ENCODE measurements around the gene CHP1. TPM values are rescaled to one million over a fixed set of nuclear protein-coding genes. Genes with fewer than 3 reads are reported as not detected.

CHP1 gene
- 89.6 and 114 TPM in 2 replicates for total RNA-seq (ENCODE audit: low replicate concordance)
- long read RNA-seq, transcript CHP1-201 (7 exons, 3,329 nt), result major isoform, 5 of 14 reads
- long read RNA-seq, partial matches to known transcripts, result 0 of 14 reads
- long read RNA-seq, other reads (novel, unspliced or antisense), result 9 of 14 reads

DNA sequence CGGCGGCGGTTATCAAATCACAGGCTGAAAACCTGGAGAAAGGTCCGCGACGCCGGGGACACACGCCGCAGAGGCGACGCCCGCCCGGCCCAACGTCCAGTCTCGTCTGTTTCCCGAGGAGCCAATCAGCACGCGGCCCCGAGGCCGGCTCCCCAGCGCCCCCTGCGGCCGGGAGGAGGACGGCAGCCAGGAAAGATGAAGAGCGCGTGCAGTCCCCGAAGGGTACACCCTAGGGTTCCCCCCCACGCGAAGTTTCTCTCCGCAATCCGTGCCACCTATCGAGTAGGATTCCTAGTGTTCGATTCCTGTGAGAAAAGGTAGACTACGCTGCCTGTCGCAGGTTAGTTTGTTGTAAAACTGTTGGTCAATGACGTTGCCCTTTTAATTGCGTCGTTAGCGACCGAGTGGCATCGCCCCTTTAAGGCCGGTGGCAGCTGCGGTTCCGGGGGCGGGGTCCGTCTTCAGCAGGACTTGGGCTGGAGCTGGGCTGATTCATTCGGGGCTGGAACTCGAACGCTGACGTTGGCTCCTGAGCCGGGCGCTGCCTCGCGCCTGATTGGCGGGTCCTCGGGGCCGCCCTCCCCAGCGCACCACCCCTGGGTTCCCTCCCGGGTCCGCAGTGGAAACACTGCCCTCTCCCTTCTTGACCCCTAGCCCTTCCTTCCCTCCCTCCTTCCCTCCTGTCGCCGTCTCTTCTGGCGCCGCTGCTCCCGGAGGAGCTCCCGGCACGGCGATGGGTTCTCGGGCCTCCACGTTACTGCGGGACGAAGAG is at the start of gene CHP1, which contains the start of gene EXD1:
TSS of gene CHP1 (plus strand) at position 619 of the 772 bp plus-strand sequence. CDS start at position 734, 115 bp downstream.
TSS of gene EXD1 (minus strand) at position 108 of the 772 bp plus-strand sequence. CDS start 4,182 bp downstream, outside the sequence.
- Mint-ChIP-seq H3K4me3 (peak within 1 kb of the TSS; percentile 93), H3K4me1 (ENCODE audit: unreplicated experiment) (peaks cover 13% of the 10 kb centered on the region), H3K9me3 (no peaks in the 10 kb centered on the region), H3K36me3 (no peaks in the 10 kb centered on the region), H3K27me3 (peaks cover 4% of the 10 kb centered on the region), H3K27ac (peak within 1 kb of the TSS; percentile 94)
- peak; percentile 95 for DNase-seq (ENCODE audit: extremely low spot score, unreplicated experiment)
- TF ChIP-seq, protein P1, sequence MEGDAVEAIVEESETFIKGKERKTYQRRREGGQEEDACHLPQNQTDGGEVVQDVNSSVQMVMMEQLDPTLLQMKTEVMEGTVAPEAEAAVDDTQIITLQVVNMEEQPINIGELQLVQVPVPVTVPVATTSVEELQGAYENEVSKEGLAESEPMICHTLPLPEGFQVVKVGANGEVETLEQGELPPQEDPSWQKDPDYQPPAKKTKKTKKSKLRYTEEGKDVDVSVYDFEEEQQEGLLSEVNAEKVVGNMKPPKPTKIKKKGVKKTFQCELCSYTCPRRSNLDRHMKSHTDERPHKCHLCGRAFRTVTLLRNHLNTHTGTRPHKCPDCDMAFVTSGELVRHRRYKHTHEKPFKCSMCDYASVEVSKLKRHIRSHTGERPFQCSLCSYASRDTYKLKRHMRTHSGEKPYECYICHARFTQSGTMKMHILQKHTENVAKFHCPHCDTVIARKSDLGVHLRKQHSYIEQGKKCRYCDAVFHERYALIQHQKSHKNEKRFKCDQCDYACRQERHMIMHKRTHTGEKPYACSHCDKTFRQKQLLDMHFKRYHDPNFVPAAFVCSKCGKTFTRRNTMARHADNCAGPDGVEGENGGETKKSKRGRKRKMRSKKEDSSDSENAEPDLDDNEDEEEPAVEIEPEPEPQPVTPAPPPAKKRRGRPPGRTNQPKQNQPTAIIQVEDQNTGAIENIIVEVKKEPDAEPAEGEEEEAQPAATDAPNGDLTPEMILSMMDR (conservative IDR thresholded peaks at IDR 0.05), result peak; percentile 99

DNA sequence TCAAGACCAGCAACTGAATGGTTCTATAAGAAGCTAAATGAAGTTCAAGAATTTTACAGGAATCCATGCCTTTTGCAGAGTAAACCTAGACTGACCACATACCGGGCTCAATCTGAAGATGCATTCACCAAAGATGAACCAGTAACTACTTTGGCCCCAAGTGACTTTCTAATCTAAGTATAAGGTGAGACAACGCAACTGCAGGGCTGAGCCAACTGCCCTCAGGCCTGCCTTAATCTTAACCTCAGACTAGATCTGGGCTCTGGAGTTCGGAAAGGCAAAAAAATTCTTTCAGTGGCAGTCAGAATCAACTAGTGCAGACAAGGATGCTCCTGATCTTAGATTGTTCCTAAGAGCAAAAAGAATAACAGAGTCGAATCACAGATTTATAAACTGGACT is 48.8 kb upstream of the CHP1 start:
- Mint-ChIP-seq H3K9me3 (no peaks in the 10 kb centered on the region), H3K4me3 (no peak overlapping the region), H3K36me3 (no peaks in the 10 kb centered on the region), H3K27me3 (peaks cover 3% of the 10 kb centered on the region), H3K4me1 (ENCODE audit: unreplicated experiment) (peaks cover 5% of the 10 kb centered on the region), H3K27ac (no peak overlapping the region)
- TF ChIP-seq, protein P1 (conservative IDR thresholded peaks at IDR 0.05), result no peak
- DNase-seq (ENCODE audit: extremely low spot score, unreplicated experiment), result no peak

DNA sequence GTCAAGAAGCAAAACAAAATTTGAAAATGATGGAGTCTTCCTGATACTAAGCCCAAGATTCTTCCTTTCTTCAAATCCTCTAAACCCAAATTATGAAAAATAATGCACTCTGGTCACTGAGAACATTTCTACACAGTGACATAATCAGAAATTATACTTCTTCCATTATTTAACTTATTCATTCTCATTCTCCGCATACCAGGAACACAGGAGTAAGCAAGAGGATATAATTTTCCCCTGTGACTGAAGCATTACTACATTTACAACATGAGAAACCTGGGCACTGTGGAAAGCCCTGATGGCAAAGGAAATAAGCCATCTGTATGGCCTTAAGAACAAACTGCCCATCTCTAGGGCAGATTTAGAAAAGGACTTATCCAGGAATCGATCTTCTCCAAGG is 47.5 kb upstream of the CHP1 start:
- DNase-seq (ENCODE audit: extremely low spot score, unreplicated experiment), result no peak
- H3K9me3 Mint-ChIP-seq, result no peaks in the 10 kb centered on the region
- no peak overlapping the region for H3K4me3 Mint-ChIP-seq
- H3K27ac Mint-ChIP-seq, result no peak overlapping the region
- peaks cover 5% of the 10 kb centered on the region for H3K4me1 Mint-ChIP-seq (ENCODE audit: unreplicated experiment)
- H3K36me3 Mint-ChIP-seq, result no peaks in the 10 kb centered on the region
- TF ChIP-seq, protein P1 (conservative IDR thresholded peaks at IDR 0.05), result no peak
- peaks cover 3% of the 10 kb centered on the region for H3K27me3 Mint-ChIP-seq

DNA sequence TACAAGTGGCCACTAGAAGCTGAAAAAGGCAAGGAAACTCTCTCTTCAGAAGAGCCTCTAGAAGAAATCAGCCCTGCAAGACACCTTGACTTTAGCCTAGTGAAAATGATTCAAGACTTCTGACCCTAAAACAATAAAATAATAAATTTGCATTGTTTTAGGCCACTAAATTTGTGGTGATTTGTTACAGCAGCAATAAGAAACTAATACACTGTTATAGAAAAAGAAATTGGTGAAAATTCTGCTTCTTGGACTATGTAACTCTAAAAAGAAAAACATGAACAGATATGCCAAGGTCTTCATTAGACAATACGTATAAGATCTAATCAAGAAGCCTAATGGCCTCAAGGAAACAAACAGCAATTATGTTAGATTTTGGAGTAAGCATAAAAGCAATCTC is 36.6 kb upstream of the CHP1 start:
- TF ChIP-seq, protein P1 (conservative IDR thresholded peaks at IDR 0.05), result no peak
- H3K4me3 Mint-ChIP-seq, result no peak overlapping the region
- H3K36me3 Mint-ChIP-seq, result no peaks in the 10 kb centered on the region
- no peaks in the 10 kb centered on the region for H3K4me1 Mint-ChIP-seq (ENCODE audit: unreplicated experiment)
- H3K27me3 Mint-ChIP-seq, result no peaks in the 10 kb centered on the region
- no peaks in the 10 kb centered on the region for H3K9me3 Mint-ChIP-seq
- DNase-seq (ENCODE audit: extremely low spot score, unreplicated experiment), result no peak
- no peak overlapping the region for H3K27ac Mint-ChIP-seq

DNA sequence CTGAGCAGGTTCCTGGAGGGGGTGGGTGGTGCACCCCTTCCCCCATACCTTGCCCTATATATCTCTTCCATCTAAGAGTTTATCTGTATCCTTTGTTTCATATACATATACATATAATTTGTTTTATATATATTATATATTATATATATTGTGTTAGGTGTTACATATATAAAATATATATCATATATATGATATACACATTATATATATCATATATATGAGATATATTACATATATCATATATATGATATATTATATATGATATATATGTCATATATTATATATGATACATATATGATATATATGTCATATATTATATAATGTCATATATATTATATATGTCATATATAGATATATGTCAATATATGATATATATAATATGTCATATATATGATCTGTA is 31.6 kb upstream of the CHP1 start:
- Mint-ChIP-seq H3K9me3 (no peaks in the 10 kb centered on the region), H3K4me3 (no peak overlapping the region), H3K27me3 (no peaks in the 10 kb centered on the region), H3K27ac (no peak overlapping the region), H3K36me3 (no peaks in the 10 kb centered on the region), H3K4me1 (ENCODE audit: unreplicated experiment) (no peaks in the 10 kb centered on the region)
- TF ChIP-seq, protein P1 (conservative IDR thresholded peaks at IDR 0.05), result no peak
- DNase-seq (ENCODE audit: extremely low spot score, unreplicated experiment), result no peak
